ENCODE measurements around the gene TSSK6.

Gene TSSK6

DNA sequence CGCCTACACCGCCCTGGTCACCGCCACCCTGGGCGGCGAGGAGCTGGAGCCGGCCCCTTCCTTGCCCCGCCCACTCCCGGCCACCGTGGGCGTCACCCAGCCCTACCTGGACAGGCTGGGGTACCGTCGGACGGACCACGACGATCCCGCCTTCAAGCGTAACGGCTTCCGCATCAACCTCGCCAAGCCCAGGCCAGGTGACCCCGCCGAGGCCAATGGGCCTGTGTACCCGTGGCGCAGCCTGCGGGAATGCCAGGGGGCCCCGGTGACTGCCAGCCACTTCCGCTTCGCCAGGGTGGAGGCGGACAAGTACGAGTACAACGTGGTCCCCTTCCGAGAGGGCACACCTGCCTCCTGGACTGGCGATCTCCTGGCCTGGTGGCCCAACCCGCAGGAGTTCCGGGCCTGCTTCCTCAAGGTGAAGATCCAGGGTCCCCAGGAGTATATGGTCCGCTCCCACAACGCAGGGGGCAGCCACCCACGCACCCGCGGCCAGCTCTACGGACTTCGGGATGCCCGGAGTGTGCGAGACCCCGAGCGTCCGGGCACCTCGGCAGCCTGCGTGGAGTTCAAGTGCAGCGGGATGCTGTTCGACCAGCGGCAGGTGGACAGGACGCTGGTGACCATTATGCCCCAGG is 29.7 kb upstream of the TSSK6 start:
- DNase-seq (ENCODE audit: low read depth), result no peak

DNA sequence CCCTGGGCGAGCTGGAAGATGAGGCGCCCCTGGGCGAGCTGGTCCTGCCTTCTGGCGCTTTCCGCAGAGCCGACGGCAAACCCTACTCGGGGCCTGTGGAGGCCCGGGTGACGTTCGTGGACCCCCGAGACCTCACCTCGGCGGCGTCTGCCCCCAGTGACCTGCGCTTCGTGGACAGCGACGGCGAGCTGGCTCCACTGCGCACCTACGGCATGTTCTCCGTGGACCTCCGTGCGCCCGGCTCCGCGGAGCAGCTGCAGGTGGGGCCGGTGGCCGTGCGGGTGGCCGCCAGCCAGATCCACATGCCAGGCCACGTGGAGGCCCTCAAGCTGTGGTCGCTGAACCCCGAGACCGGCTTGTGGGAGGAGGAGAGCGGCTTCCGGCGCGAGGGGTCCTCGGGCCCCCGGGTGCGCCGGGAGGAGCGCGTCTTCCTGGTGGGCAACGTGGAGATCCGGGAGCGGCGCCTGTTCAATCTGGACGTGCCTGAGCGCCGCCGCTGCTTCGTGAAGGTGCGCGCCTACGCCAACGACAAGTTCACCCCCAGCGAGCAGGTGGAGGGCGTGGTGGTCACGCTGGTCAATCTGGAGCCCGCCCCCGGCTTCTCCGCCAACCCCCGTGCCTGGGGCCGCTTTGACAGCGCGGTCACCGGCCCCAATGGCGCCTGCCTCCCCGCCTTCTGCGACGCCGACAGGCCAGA is 29.1 kb upstream of the TSSK6 start:
- no peak for DNase-seq (ENCODE audit: low read depth)

DNA sequence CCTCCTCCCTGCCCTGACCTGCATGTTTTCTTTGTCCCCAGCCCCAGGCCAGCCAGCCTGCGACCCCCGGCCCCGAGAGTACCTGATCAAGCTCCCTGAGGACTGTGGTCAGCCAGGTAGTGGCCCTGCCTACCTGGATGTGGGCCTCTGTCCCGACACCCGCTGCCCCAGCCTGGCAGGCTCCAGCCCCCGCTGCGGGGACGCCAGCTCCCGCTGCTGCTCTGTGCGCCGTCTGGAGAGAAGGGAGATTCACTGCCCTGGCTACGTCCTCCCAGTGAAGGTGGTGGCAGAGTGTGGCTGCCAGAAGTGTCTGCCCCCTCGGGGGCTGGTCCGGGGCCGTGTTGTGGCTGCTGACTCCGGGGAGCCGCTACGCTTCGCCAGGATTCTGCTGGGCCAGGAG is 28.3 kb upstream of the TSSK6 start:
- DNase-seq (ENCODE audit: low read depth), result no peak

DNA sequence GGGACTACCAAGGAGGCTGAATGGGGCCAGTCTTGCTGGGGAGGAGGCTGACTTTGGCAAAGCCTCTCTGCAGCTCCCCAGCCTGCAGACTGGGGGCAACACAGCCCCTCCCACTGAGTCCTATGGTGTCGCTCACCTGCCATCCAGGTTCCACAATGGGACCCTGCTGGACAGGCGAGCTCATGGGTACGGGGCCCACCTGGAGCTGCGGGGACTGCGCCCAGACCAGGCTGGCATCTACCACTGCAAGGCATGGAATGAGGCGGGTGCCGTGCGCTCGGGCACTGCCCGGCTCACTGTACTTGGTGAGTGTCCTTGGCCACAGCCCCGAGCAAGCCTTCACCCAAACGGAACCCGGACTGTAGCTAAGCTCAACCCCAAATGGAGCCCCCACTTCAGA is 27.8 kb upstream of the TSSK6 start:
- DNase-seq (ENCODE audit: low read depth), result no peak

DNA sequence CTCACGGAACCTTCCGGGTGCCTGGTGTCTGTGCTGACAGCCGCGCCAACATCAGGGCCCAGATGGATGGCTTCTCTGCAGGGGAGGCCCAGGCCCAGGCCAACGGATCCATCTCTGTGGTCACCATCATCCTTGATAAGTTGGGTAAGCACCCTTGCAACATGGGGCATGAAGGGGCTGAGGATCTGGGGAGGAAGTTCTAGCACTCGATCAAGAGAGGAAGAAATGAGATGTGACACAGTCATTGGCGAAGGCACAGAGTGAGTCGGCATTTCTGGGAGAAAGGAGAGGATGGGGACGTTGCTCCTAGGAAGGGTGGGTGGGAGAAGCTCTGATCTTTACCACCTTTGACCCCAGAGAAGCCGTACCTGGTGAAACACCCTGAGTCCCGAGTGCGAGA is 27.2 kb upstream of the TSSK6 start:
- no peak for DNase-seq (ENCODE audit: low read depth)

DNA sequence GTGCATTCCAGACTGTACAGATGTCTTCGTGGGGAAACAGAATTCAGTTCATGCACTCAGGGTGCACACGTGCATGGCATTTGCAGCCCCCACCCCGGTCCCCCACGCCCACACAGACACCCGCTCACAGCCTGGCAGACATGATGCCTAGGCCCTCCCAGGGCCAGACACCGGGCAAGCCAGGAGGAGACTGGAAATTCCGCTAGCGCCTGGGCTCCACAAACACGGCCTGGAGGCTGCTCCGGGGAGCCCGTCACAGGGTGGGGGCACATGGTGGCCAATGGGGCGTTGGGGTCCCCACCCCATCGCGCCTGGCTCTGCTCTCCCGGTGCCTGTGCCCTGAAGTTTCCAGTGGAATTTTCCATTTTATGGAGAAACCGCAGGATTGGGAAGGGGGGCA is 26.3 kb upstream of the TSSK6 start:
- no peak for DNase-seq (ENCODE audit: low read depth)

DNA sequence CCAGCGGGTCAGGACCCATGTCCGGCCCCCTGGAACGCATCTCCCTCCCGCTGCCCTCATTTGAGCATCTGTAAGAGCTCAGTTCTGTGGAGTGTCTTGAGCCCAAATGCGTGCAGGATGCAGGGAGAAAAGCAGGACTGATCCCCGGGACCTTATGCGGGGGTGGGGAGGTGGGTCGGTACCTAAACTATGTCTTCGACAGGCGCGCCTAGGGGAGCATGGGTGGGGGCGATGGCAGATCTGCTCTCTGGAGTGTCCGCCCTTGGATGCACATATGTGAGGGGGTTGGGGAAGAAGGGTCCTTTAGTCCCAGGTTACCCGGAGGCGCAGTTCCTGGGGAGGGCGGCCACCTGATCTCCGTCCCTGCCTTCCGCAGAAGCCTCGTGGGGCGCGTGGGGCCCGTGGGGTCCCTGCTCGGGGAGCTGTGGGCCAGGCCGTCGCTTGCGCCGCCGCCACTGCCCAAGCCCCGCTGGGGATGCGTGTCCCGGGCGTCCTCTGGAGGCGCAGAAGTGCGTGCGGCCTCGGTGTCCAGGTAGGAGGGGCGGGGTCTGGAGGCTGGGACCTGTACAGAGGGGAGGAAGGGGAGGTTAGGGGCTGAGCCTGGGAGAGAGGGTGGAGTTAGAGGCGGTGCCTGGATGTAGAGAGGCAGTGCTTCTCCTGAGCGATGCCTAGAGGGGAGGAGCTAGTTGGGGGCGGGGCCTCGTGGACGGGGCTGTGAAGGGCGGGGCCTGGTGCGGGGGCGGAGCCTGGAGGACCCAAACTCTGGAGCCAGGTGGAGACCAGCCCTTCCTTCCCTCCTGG is 25.6 kb upstream of the TSSK6 start:
- peak; percentile 72 for DNase-seq (ENCODE audit: low read depth)

DNA sequence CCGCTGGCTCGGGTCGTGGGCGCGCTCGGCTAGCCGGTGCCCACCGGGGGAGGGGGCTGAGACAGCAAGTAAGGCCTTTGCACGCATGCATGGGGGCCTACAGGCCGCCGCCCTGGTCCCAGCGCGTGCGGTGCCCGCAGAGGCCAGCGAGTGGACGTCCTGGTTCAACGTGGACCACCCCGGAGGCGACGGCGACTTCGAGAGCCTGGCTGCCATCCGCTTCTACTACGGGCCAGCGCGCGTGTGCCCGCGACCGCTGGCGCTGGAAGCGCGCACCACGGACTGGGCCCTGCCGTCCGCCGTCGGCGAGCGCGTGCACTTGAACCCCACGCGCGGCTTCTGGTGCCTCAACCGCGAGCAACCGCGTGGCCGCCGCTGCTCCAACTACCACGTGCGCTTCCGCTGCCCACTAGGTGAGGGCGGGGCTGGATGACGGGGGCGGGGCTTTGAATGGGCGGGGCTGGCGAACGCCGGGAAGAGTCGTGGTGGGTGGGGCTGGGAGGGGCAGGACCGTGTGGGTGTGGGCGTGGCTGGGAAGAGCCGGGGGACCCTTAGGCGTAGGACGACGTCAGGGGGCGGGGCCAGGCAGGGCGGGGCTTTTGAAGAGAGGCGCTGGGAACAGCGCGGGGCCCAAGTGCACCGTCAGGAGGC is 24.8 kb upstream of the TSSK6 start:
- peak; percentile 57 for DNase-seq (ENCODE audit: low read depth)

DNA sequence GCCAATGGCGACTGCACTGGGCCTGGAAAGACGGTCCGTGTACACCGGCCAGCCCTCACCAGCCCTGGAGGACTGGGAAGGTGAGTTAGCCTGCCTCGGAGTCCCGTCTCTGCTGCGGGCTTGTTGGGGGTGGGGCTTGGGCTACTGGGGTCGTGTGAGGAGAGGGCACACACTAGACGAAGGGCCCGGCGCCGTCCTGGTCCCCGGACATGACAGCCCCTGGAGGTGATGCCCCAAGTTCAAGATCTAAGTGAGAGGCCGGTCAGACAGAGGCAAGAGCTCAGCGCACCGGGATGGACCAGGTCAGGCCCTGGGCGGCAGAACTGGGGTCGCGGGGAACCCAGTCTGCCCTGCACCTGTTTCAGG is 24.3 kb upstream of the TSSK6 start:
- DNase-seq (ENCODE audit: low read depth), result no peak

DNA sequence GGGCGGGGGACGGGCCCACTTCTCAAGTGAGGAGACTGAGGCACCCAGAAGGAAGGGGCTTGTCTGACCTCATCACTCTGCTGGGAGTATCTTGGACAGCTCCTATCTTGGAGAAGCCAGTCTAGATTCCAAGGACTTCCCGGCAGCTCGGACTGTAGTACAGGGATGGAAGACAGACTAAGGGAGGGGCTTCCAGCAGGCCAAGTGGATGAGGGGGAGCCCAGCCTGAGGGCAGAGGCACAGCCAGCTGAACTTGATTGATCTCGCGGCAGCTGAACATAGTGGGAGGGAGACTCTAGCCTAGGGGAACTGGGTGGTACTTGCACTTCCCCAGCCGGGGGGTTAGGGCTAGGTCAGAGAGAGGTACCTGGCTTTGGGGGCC is 23.4 kb upstream of the TSSK6 start:
- DNase-seq (ENCODE audit: low read depth), result no peak

DNA sequence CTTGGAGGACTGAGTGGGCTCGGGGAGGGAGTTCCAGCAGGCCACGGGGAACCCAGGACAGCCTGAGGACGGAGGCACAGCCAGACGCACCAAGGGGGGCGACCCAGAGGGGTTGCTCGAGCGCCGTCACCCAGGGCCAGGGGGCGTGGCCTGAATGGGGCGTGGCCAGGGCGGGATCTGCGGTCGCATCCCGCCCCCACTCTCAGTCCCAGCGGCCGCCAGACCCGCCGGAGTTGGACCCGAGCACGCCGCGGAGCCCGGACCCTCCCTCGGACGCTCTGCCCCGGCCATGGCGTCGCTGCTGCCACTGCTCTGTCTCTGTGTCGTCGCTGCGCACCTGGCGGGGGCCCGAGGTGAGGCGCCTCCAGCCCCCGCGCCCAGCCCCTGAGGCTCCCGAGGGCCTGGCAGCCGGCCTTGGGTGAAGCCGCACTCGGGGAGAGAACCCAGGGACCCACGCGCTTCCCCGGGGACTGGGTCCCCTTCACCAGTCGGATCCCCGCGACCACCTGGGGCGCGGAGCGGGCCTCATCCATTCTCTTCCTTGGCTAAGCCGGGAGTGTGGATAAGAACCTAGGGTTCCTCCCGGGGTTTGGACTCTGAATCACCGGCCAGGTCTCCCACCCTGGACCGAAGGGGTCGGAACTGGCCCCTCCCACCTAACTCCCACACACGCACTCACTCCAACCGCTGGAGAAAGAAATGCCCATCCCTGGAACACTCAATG is 22.9 kb upstream of the TSSK6 start, which contains the start of gene CILP2:
TSS of gene CILP2 (plus strand) at position 205 of the 724 bp plus-strand sequence. CDS start at position 290, 85 bp downstream.
- DNase-seq (ENCODE audit: low read depth), result no peak

DNA sequence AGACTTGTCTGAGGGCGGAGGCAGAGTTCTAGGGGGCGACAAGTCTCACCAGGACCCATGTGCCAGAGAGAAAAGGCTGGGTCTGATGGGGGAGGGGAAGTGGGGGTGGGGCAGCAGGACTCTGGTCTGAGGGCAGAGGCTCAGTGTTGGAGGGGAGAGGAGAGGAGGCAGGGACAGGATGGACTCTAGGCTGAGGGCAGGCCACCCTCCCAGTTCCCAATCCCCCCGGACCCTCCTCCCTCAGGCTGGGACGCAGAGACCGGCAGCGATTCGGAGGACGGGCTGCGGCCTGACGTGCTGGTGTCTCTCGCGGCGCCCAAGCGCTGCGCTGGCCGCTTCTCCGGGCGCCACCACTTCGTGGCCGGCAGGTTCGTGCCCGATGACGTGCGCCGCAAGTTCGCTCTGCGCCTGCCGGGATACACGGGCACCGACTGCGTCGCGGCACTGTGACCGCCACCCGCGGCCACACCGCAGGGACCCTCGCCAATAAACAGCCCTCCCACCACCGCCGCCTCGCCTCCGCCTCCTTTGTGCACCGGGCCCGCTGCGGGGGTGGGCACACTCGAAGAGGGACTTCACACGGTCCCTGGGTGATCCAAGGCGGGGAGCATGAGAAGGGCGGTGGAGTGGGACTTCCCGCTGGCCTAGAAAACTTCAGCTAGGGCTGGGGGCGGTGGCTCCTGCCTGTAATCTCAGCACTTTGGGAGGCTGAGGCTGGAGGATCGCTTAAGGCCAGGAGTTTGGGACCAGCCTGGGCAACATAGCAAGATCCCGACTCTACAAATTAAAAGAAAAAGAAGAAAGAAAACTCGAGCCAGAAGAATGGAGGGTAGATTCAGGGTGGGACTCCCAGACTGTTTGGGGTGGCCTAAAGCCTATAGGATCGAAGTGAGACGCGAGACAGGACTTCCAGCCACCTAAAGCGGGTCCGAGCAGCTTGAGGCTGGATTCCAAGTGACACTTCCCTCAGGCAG is 22.0 kb upstream of the TSSK6 start:
- no peak for DNase-seq (ENCODE audit: low read depth)

DNA sequence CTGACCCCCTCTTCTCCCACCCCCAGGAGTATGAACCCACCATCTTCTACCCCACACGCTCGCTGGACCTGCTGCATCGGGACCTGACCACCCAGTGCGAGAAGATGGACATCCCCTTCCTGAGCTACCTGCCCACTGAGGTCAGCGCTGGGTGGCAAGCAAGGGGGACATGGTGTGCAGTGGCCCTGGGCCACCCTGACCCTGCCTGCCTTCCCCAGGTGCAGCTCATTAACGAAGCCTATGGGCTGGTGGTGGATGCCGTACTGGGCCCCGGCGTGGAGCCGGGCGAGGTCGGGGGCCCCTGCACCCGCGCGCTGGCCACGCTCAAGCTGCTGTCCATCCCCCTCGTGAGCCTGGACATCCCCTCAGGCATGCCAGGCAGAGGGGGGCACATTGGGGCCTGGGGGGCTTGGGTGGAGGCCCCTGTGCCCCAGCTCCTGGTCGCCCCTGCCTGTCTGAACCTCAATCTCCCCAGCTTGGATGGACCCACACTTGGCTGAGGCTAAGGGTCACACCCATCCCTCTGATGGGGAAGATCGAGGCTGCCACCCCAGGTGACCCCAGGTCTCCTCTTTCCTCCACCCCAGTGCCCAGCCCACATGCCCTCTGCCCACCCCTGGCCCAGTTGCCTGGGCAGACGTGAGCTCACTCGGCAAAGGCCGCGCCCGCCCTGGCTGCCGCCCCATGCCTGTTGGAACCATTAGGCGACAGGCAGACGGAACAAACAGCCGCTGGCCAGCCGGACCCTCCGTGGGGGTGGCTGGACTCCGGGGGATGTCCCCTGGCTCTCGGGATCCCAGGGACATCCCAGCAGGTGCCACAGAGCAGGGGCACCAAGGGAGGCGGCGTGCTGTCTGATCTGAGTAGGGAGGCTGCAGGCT is 20.2 kb upstream of the TSSK6 start:
- no peak for DNase-seq (ENCODE audit: low read depth)

DNA sequence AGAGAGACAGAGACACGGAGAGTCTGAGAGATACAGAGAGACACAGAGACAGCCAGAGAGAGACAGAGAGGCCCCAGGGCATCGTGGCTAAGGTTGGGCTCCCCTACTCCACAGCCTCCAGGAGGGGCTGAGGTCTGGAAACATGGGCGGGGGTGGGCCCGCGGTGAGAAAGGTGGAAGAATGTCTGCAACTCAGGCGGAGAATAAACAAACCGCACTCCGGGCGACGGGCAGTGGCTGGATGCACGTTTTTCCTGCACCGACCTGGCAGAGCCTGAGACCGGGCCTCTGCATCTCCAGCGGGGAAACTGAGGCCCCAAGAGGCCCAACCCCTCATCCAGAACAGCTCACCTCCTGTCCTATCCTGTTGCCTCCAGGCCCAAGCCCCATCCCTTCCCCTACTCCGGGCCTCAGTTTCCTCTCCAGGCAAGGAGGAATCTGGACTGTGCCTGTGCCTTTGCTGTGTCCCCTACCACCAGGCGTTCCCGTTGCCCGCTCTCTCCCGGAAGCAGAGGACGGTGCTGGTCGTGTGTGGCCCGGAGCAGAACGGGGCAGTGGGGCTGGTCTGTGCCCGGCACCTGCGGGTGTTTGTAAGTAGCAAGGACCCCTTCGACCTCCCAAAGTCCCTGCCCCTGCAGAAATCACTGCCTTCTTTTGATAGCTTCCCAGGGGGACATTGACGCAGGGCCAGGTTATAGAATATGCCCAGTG is 19.4 kb upstream of the TSSK6 start:
- no peak for DNase-seq (ENCODE audit: low read depth)

DNA sequence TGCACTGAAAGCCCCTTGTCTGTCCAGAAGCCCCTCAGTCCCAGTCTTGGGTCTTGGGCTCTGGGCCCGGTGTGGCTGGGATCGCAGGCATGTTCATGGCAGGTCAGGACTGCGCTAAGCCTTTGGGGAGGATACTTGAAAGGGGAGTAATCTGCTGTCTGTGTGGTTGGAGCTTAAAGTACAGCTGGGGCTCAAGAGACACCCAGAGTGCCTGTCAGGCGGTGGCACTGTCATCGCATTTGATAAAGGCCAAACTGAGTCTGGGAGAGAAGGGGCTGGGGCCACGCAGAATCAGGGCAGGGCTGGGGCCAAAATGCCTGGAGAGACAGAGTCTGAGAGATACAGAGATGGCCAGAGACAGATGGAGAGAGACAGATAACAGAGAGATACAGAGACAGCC is 18.5 kb upstream of the TSSK6 start:
- no peak for DNase-seq (ENCODE audit: low read depth)

DNA sequence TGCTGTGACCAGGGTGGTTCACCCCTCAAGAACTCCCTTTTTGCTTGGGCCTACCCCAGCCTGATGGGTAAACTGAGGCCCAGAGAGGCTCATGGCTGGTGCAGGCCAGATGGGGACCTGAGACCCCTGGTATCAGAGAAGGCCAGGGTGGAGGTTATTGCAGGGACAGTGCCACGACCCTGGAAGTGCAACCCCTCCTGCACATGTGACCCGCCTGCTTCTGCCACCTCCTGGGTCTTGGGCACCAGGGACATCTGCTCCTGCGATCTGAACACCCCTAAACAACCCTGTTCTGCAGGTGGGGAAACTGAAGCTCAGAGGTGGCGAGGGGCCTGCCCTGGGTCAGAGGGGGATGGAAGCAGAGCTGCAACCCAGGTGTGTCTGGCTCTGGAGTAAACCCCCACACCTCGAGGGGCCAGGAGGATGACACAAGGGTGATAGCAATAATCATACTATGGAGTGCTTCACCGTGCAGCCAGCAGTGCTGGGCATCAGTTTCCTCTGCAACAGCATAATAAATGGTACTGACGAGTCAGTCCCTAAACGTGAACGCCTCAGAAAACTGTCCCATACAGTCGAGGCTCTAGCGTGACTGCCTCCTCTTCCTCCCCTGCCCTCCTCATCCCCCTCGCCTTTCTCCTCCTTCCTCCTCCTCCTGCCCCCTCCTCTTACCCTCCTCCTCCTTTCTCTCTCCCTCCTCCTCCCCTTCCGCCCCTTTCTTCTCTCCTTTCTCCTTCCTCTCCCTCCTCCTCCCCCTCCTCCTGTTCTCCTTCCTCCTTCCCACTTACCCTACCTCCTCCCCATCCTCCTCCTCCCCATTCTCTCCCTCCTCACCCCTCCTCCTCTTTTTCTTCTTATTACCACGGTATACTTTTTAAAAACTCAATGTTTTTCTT is 17.7 kb upstream of the TSSK6 start:
- DNase-seq (ENCODE audit: low read depth), result no peak

DNA sequence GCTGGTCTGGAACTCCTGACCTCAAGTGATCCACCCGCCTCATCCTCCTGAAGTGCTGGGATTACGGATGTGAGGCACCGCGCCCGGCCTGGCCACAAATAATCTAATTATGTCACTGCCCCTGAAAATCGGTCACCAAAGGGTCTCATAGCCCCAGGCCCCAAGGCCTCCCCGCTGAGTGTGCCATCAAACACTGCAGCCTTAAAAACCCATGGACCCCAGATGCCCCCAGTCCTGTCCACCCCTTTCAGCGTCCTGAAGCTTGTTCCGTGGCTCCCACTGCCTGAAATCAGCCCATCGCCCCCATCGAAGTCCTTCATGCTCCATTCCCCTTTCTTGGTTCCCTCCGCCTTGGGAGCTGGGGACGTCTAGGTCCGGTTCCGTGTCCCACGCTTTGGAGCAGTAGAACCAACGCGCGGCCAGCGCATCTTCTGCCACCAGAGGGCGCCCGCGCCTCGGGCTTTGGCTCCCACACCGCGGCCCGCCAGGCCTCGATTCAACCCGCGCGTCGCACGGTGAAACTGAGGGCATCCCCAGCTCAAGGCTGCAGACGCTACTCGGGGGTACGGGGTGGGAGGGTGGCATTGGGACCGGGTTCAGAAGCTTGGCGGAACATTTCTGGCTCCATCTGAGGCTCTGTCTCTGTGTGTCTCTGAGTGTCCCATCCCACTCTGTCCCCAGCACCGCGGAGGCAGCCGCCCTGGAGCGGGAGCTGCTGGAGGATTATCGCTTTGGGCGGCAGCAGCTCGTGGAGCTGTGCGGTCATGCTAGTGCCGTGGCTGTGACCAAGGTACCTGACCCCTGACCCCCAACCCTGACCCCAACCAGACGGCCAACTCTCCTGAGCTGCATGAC is 16.8 kb upstream of the TSSK6 start:
- DNase-seq (ENCODE audit: low read depth), result peak; percentile 77

Measured in T follicular helper cell (primary cell).